ENCODE data around the gene PYGO1. TPM values are rescaled to one million over a fixed set of nuclear protein-coding genes. Genes with fewer than 3 reads are reported as not detected.
A peak's percentile ranks its signal among the peaks of the same experiment; 100 is the strongest.

Gene PYGO1
- total RNA-seq, 1 experiment from 2014 or later = 8.9 TPM

DNA sequence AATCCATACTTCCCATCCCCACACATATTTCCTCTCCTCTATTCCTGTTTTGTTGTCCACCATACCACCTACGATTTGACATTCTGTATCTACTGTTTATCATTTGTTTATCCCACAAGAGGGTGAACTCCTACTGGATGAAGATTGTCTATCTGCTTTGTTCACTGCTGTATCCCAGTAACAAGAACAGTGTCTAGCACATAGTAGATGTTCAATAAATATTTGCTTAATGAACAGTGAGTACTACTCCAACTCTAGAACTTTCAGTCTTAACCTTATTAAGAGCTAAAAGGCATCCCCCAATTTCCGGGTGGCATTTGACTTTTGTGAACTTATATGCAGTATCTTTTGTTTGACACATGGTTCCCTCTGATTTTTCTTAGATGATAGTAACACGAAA, 1.3 kb downstream of the PYGO1 start:
- ChIA-PET POLR2A (no interaction called here), CTCF (no interaction called here)
- Mint-ChIP-seq H3K4me3 (ENCODE audit: unreplicated experiment) (no peak overlapping the region), H3K9me3 (ENCODE audit: unreplicated experiment) (no peaks in the 10 kb centered on the region), H3K27me3 (ENCODE audit: insufficient read depth, unreplicated experiment) (peaks cover 10% of the 10 kb centered on the region), H3K4me1 (ENCODE audit: low read depth, unreplicated experiment) (peaks cover 16% of the 10 kb centered on the region), H3K36me3 (ENCODE audit: insufficient read depth, unreplicated experiment) (no peaks in the 10 kb centered on the region), H3K27ac (ENCODE audit: unreplicated experiment) (no peak overlapping the region)
- BruUV-seq (replicated peaks) = no TSS peak
- H3K9me3 ChIP-seq = no peaks in the 10 kb centered on the region
- intact Hi-C loops (cut with micrococcal nuclease; ENCODE audit: unreplicated experiment) = loop anchor here (5.0 kb wide), 1 partner anchor 60 kb away; no protein-coding TSS in a partner anchor
- H3K36me3 ChIP-seq (ENCODE audit: control insufficient read depth, insufficient read depth, low read length) = no peaks in the 10 kb centered on the region
- H3K4me3 ChIP-seq (ENCODE audit: low read depth, low read length) = peak overlapping the region; percentile 67; the same call in 1 of the 2 replicates
- H3K27me3 ChIP-seq (replicated peaks; ENCODE audit: control insufficient read depth, insufficient read depth, low read length) = no peaks in the 10 kb centered on the region
- H3K4me1 ChIP-seq = no peaks in the 10 kb centered on the region
- no peak for DNase-seq
- TF ChIP-seq, protein P1, sequence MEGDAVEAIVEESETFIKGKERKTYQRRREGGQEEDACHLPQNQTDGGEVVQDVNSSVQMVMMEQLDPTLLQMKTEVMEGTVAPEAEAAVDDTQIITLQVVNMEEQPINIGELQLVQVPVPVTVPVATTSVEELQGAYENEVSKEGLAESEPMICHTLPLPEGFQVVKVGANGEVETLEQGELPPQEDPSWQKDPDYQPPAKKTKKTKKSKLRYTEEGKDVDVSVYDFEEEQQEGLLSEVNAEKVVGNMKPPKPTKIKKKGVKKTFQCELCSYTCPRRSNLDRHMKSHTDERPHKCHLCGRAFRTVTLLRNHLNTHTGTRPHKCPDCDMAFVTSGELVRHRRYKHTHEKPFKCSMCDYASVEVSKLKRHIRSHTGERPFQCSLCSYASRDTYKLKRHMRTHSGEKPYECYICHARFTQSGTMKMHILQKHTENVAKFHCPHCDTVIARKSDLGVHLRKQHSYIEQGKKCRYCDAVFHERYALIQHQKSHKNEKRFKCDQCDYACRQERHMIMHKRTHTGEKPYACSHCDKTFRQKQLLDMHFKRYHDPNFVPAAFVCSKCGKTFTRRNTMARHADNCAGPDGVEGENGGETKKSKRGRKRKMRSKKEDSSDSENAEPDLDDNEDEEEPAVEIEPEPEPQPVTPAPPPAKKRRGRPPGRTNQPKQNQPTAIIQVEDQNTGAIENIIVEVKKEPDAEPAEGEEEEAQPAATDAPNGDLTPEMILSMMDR (IDR thresholded peaks at IDR 0.05; ENCODE audit: insufficient read depth in 1 of 2, low read depth in 1 of 2, low read length in 1 of 2, severe bottlenecking in 1 of 2, unreplicated experiment in 1 of 2) = no peak

GRCh38 chr15:55576943-55577342, 11.2 kb downstream of the PYGO1 start:
- Histone ChIP-seq H3K4me1 (peaks cover 6% of the 10 kb centered on the region; the same call in 1 of the 2 replicates), H3K36me3 (ENCODE audit: control insufficient read depth, insufficient read depth, low read length) (no peaks in the 10 kb centered on the region), H3K9me3 (no peaks in the 10 kb centered on the region), H3K27me3 (replicated peaks; ENCODE audit: control insufficient read depth, insufficient read depth, low read length) (no peaks in the 10 kb centered on the region), H3K4me3 (ENCODE audit: low read depth, low read length) (no peak overlapping the region)
- no peak for DNase-seq
- BruUV-seq (replicated peaks) = no TSS peak
- H3K4me3 Mint-ChIP-seq (ENCODE audit: unreplicated experiment) = no peak overlapping the region
- H3K9me3 Mint-ChIP-seq (ENCODE audit: unreplicated experiment) = peaks cover under 1% of the 10 kb centered on the region
- no peaks in the 10 kb centered on the region for H3K36me3 Mint-ChIP-seq (ENCODE audit: insufficient read depth, unreplicated experiment)
- CTCF ChIA-PET = interaction anchor here (1.8 kb wide), 1 partner anchor 50 kb away, joined by 9 read pairs; no protein-coding TSS in a partner anchor
- H3K4me1 Mint-ChIP-seq (ENCODE audit: low read depth, unreplicated experiment) = peaks cover 13% of the 10 kb centered on the region
- intact Hi-C loops (cut with micrococcal nuclease; ENCODE audit: unreplicated experiment) = no loop called here
- H3K27ac Mint-ChIP-seq (ENCODE audit: unreplicated experiment) = no peak overlapping the region
- H3K27me3 Mint-ChIP-seq (ENCODE audit: insufficient read depth, unreplicated experiment) = no peaks in the 10 kb centered on the region
- POLR2A ChIA-PET = no interaction called here
- TF ChIP-seq, protein P1 (IDR thresholded peaks at IDR 0.05; ENCODE audit: insufficient read depth in 1 of 2, low read depth in 1 of 2, low read length in 1 of 2, severe bottlenecking in 1 of 2, unreplicated experiment in 1 of 2) = no peak

DNA sequence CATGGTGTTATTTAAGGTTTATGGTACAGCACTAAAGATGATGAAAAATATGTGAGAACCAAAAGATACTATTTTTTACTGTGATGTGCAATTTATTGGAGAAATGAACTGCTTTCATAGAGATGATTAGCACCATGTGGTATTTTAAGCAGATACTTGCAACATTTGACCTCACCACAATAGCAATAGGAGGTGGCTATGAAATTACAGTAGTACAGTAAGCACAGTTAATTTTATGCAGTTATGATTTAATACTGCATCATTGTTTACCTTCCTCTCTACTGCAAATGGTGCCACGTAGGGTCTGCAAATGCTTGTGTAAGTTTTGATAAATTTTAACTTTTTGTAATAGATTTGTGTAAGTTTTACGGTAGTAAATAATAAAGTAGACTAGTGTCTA, 14.0 kb downstream of the PYGO1 start:
- no peaks in the 10 kb centered on the region for H3K27me3 ChIP-seq (replicated peaks; ENCODE audit: control insufficient read depth, insufficient read depth, low read length)
- BruUV-seq (replicated peaks) = no TSS peak
- Mint-ChIP-seq H3K27me3 (ENCODE audit: insufficient read depth, unreplicated experiment) (no peaks in the 10 kb centered on the region), H3K27ac (ENCODE audit: unreplicated experiment) (no peak overlapping the region), H3K4me1 (ENCODE audit: low read depth, unreplicated experiment) (peaks cover 5% of the 10 kb centered on the region), H3K9me3 (ENCODE audit: unreplicated experiment) (peaks cover 12% of the 10 kb centered on the region), H3K4me3 (ENCODE audit: unreplicated experiment) (no peak overlapping the region), H3K36me3 (ENCODE audit: insufficient read depth, unreplicated experiment) (no peaks in the 10 kb centered on the region)
- TF ChIP-seq, protein P1 (IDR thresholded peaks at IDR 0.05; ENCODE audit: insufficient read depth in 1 of 2, low read depth in 1 of 2, low read length in 1 of 2, severe bottlenecking in 1 of 2, unreplicated experiment in 1 of 2) = no peak
- DNase-seq = no peak
- H3K36me3 ChIP-seq (ENCODE audit: control insufficient read depth, insufficient read depth, low read length) = no peaks in the 10 kb centered on the region
- no peaks in the 10 kb centered on the region for H3K9me3 ChIP-seq
- peaks cover 6% of the 10 kb centered on the region; the same call in 1 of the 2 replicates for H3K4me1 ChIP-seq
- H3K4me3 ChIP-seq (ENCODE audit: low read depth, low read length) = no peak overlapping the region
- intact Hi-C loops (cut with micrococcal nuclease; ENCODE audit: unreplicated experiment) = no loop called here
- ChIA-PET POLR2A (no interaction called here), CTCF (no interaction called here)
